ENCODE data around the gene PRSS16. TPM values are rescaled to one million over a fixed set of nuclear protein-coding genes. Genes with fewer than 3 reads are reported as not detected.

PRSS16 gene, protein sequence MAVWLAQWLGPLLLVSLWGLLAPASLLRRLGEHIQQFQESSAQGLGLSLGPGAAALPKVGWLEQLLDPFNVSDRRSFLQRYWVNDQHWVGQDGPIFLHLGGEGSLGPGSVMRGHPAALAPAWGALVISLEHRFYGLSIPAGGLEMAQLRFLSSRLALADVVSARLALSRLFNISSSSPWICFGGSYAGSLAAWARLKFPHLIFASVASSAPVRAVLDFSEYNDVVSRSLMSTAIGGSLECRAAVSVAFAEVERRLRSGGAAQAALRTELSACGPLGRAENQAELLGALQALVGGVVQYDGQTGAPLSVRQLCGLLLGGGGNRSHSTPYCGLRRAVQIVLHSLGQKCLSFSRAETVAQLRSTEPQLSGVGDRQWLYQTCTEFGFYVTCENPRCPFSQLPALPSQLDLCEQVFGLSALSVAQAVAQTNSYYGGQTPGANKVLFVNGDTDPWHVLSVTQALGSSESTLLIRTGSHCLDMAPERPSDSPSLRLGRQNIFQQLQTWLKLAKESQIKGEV
- total RNA-seq: not detected in 2 replicates

DNA sequence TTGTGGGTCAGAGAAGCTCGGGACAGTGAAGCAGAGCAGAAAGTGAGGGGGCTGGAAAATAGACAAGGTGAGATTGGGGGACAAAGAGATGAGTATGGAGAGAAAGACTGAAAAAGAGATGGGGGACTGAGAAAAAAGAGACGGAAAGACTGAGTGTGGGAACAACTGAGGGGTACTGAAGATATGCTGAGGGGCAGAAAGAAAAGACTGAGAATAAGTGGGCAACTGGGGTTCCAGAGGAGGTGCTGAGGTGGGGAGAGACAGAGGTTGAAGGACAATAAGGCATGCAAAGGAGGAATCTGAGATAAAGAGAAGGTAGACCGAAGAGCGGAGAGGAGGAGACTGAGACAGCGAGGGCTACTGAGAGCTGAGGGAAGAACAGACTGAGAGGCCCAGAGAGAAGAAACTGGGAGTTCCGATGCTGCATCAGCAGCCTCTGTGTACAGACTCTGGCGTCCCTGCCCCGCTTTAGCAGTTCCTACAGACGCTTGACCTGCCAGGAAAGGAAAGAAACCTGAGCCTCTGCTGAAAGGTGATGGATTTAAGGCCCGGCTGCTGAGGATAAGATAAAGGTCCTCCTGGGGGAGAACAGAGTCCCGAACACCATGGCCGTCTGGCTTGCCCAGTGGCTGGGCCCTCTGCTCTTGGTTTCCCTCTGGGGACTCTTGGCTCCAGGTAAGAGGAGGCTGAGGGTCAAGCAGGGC, at the start of gene PRSS16:
Gene PRSS16, plus strand, starts transcription at position 569 of the 704 bp plus-strand sequence. Its CDS starts 37 bp downstream, at position 606.

Other genes with a start within 250 kb of the PRSS16 start
- gene POM121L2, start 64.6 kb downstream of the PRSS16 start, total RNA-seq: not detected in 2 replicates
- gene ZNF391, start 141.1 kb downstream of the PRSS16 start, total RNA-seq: 0.54 and 0.66 TPM in 2 replicates
- gene ZNF184, start 225.4 kb downstream of the PRSS16 start, total RNA-seq: 5.6 and 7.3 TPM in 2 replicates